ENCODE data around the gene RGCC.

Gene RGCC

GRCh38 chr13:41452462-41452861, 4.9 kb upstream of the RGCC start:
- no peaks in the 10 kb centered on the region for H4K20me1 ChIP-seq (ENCODE audit: insufficient read depth, low read length, poor library complexity, severe bottlenecking)
- no peak overlapping the region for H3K4me2 ChIP-seq (ENCODE audit: low read depth, low read length, poor library complexity, severe bottlenecking)
- H3K9ac ChIP-seq (ENCODE audit: low read depth, low read length, poor library complexity, severe bottlenecking), result no peak overlapping the region
- no peaks in the 10 kb centered on the region for H3K36me3 ChIP-seq (ENCODE audit: insufficient read depth, low read length)
- H3K9me3 ChIP-seq (ENCODE audit: insufficient read depth, low read depth, low read length), result no peaks in the 10 kb centered on the region
- no peaks in the 10 kb centered on the region for H3F3A ChIP-seq (ENCODE audit: low read depth)
- H3K27me3 ChIP-seq (ENCODE audit: insufficient read depth, low read length, poor library complexity, severe bottlenecking), result no peaks in the 10 kb centered on the region
- no peak overlapping the region for H2AFZ ChIP-seq (ENCODE audit: low read length)
- H3K4me3 ChIP-seq (ENCODE audit: low read length, poor library complexity, severe bottlenecking), result no peak overlapping the region
- H3K4me1 ChIP-seq (ENCODE audit: insufficient read depth, low read length, poor library complexity, severe bottlenecking), result peaks cover under 1% of the 10 kb centered on the region
- H3K79me2 ChIP-seq (ENCODE audit: insufficient read depth, low read length), result no peaks in the 10 kb centered on the region
- no peaks in the 10 kb centered on the region for H3K9me2 ChIP-seq (replicated peaks; ENCODE audit: low read depth, low read length)
- TF ChIP-seq CTCF (conservative IDR thresholded peaks at IDR 0.05; ENCODE audit: low read length), result no peak
- TF ChIP-seq EZH2phosphoT487 (IDR thresholded peaks at IDR 0.05; ENCODE audit: borderline replicate concordance), result no peak

- H3K4me3 ChIP-seq (ENCODE audit: low read length, poor library complexity, severe bottlenecking), result no peak overlapping the region
- no peak overlapping the region for H3K9ac ChIP-seq (ENCODE audit: low read depth, low read length, poor library complexity, severe bottlenecking)
- TF ChIP-seq CTCF (conservative IDR thresholded peaks at IDR 0.05; ENCODE audit: low read length) (no peak), EZH2phosphoT487 (IDR thresholded peaks at IDR 0.05; ENCODE audit: borderline replicate concordance) (no peak)
- H3K36me3 ChIP-seq (ENCODE audit: insufficient read depth, low read length), result no peaks in the 10 kb centered on the region
- peaks cover 9% of the 10 kb centered on the region for H3K27me3 ChIP-seq (ENCODE audit: insufficient read depth, low read length, poor library complexity, severe bottlenecking)
- H3K79me2 ChIP-seq (ENCODE audit: insufficient read depth, low read length), result no peaks in the 10 kb centered on the region
- no peaks in the 10 kb centered on the region for H4K20me1 ChIP-seq (ENCODE audit: insufficient read depth, low read length, poor library complexity, severe bottlenecking)
- H3K9me2 ChIP-seq (replicated peaks; ENCODE audit: low read depth, low read length), result no peaks in the 10 kb centered on the region
- no peak overlapping the region for H3K4me2 ChIP-seq (ENCODE audit: low read depth, low read length, poor library complexity, severe bottlenecking)
- peaks cover 12% of the 10 kb centered on the region for H3K4me1 ChIP-seq (ENCODE audit: insufficient read depth, low read length, poor library complexity, severe bottlenecking)
- no peaks in the 10 kb centered on the region for H3F3A ChIP-seq (ENCODE audit: low read depth)
- no peaks in the 10 kb centered on the region for H3K9me3 ChIP-seq (ENCODE audit: insufficient read depth, low read depth, low read length)
- H2AFZ ChIP-seq (ENCODE audit: low read length), result no peak overlapping the region
Measured at GRCh38 chr13:41453620-41454019, 3.7 kb upstream of the RGCC start.

GRCh38 chr13:41454170-41454569, 3.2 kb upstream of the RGCC start:
- TF ChIP-seq CTCF (conservative IDR thresholded peaks at IDR 0.05; ENCODE audit: low read length) (no peak), EZH2phosphoT487 (IDR thresholded peaks at IDR 0.05; ENCODE audit: borderline replicate concordance) (no peak)
- Histone ChIP-seq H2AFZ (ENCODE audit: low read length) (no peak overlapping the region), H3K9ac (ENCODE audit: low read depth, low read length, poor library complexity, severe bottlenecking) (no peak overlapping the region), H3K4me1 (ENCODE audit: insufficient read depth, low read length, poor library complexity, severe bottlenecking) (peaks cover 15% of the 10 kb centered on the region), H3K79me2 (ENCODE audit: insufficient read depth, low read length) (no peaks in the 10 kb centered on the region), H3K9me3 (ENCODE audit: insufficient read depth, low read depth, low read length) (no peaks in the 10 kb centered on the region), H3F3A (ENCODE audit: low read depth) (no peaks in the 10 kb centered on the region), H4K20me1 (ENCODE audit: insufficient read depth, low read length, poor library complexity, severe bottlenecking) (no peaks in the 10 kb centered on the region), H3K27me3 (ENCODE audit: insufficient read depth, low read length, poor library complexity, severe bottlenecking) (peaks cover 9% of the 10 kb centered on the region), H3K4me2 (ENCODE audit: low read depth, low read length, poor library complexity, severe bottlenecking) (no peak overlapping the region), H3K9me2 (replicated peaks; ENCODE audit: low read depth, low read length) (no peaks in the 10 kb centered on the region), H3K4me3 (ENCODE audit: low read length, poor library complexity, severe bottlenecking) (no peak overlapping the region), H3K36me3 (ENCODE audit: insufficient read depth, low read length) (no peaks in the 10 kb centered on the region)

Data from Loucy (cell line).